Karpas-422 (cell line): Measurements from ENCODE around the gene ATP6V0A1. TPM values are rescaled to one million over a fixed set of nuclear protein-coding genes. Genes with fewer than 3 reads are reported as not detected.
"Not testable (repeated sequence)": the region's sequence is repeated elsewhere in the genome, so short reads cannot be mapped to it uniquely, and the experiment has no call there.

Experiments
- DNase-seq: peaks from one replicate; pipeline ENCODE4 v3.0.0-alpha.2; 2015
- H2AFZ ChIP-seq: fragments of 200-600 bp; sonication (generic); 2 replicates; pipeline ENCODE4 v1.6.1; 2014; ENCODE audit warnings: antibody characterized with exemption, low read length, mixed read lengths
- H3K27ac ChIP-seq: fragments of 200-600 bp; sonication (generic); 2 replicates; pipeline ENCODE4 v1.5.1; 2014; ENCODE audit warnings: mild to moderate bottlenecking, low read length, moderate library complexity
- H3K27me3 ChIP-seq: fragments of 200-600 bp; sonication (generic); 2 replicates; pipeline ENCODE4 v1.6.1; 2014; ENCODE audit warnings: low read length, mixed read lengths
- H3K36me3 ChIP-seq: fragments of 200-600 bp; sonication (generic); 2 replicates; pipeline ENCODE4 v1.6.1; 2014; ENCODE audit warnings: low read length, mixed read lengths; ENCODE audit not compliant: insufficient read depth
- H3K4me1 ChIP-seq: fragments of 200-600 bp; sonication (generic); 2 replicates; pipeline ENCODE4 v1.6.1; 2014; ENCODE audit warnings: mild to moderate bottlenecking, low read length, mixed read lengths
- H3K4me2 ChIP-seq: fragments of 200-600 bp; sonication (generic); 2 replicates; pipeline ENCODE4 v1.6.1; 2014; ENCODE audit warnings: low read length, low read depth, mild to moderate bottlenecking; ENCODE audit not compliant: poor library complexity, severe bottlenecking
- H3K4me3 ChIP-seq: fragments of 200-600 bp; sonication (generic); 2 replicates; pipeline ENCODE4 v1.5.1; 2014; ENCODE audit warnings: mild to moderate bottlenecking, antibody characterized with exemption, low read length, mixed read lengths
- H3K79me2 ChIP-seq: fragments of 200-600 bp; sonication (generic); 2 replicates; pipeline ENCODE4 v1.6.1; 2014; ENCODE audit warnings: mild to moderate bottlenecking, low read length, mixed read lengths
- H3K9ac ChIP-seq: fragments of 200-600 bp; sonication (generic); 2 replicates; pipeline ENCODE4 v1.6.0; 2014; ENCODE audit warnings: low read length
- H3K9me2 ChIP-seq: fragments of 200-600 bp; sonication (generic), shearing (Covaris generic); replicated peaks from 2 replicates; pipeline ENCODE4 v1.6.0; 2014; ENCODE audit warnings: mild to moderate bottlenecking, low read length, moderate library complexity; ENCODE audit not compliant: insufficient read depth
- H3K9me3 ChIP-seq: fragments of 300-700, 200-600 bp; sonication (generic); 2 replicates; pipeline ENCODE4 v1.6.1; 2014; ENCODE audit warnings: low read length, mixed read lengths
- H4K20me1 ChIP-seq: fragments of 200-600 bp; sonication (generic); 2 replicates; pipeline ENCODE4 v1.6.1; 2014; ENCODE audit warnings: mild to moderate bottlenecking, antibody characterized with exemption, low read length, low read depth; ENCODE audit not compliant: insufficient read depth
- total RNA-seq: library from RNA; depleted of rRNA; stranded (reverse); fragments of >200 nt; shearing (Covaris generic); gene quantifications from 2 replicates; pipeline ENCODE4 v1.2.3, GENCODE V29; 2014; ENCODE audit warnings: low replicate concordance

The ATP6V0A1 gene
- total RNA-seq, 1 experiment from 2014 or later: 59.9 TPM

GRCh38 chr17:42476411-42476810, 17.7 kb downstream of the ATP6V0A1 start:
- Histone ChIP-seq H3K27ac (no peak overlapping the region), H3K9me2 (no peaks in the 10 kb centered on the region), H3K9ac (no peak overlapping the region), H2AFZ (no peak overlapping the region), H3K9me3 (no peaks in the 10 kb centered on the region), H3K4me2 (no peak overlapping the region), H4K20me1 (no peaks in the 10 kb centered on the region), H3K4me3 (no peak overlapping the region), H3K4me1 (peaks cover 7% of the 10 kb centered on the region; the same call in 1 of the 2 replicates), H3K79me2 (no peaks in the 10 kb centered on the region), H3K36me3 (peaks cover 73% of the 10 kb centered on the region), H3K27me3 (no peaks in the 10 kb centered on the region)
- DNase-seq: no peak

- Histone ChIP-seq H3K4me1 (peaks cover 7% of the 10 kb centered on the region; the same call in 1 of the 2 replicates), H4K20me1 (no peaks in the 10 kb centered on the region), H3K27me3 (no peaks in the 10 kb centered on the region), H3K9me2 (no peaks in the 10 kb centered on the region), H3K36me3 (peaks cover 66% of the 10 kb centered on the region), H2AFZ (no peak overlapping the region), H3K27ac (no peak overlapping the region), H3K79me2 (no peaks in the 10 kb centered on the region), H3K9me3 (no peaks in the 10 kb centered on the region), H3K4me2 (no peak overlapping the region), H3K4me3 (no peak overlapping the region), H3K9ac (no peak overlapping the region)
- DNase-seq: no peak
Observed at GRCh38 chr17:42477173-42477572, 18.5 kb downstream of the ATP6V0A1 start.

DNA sequence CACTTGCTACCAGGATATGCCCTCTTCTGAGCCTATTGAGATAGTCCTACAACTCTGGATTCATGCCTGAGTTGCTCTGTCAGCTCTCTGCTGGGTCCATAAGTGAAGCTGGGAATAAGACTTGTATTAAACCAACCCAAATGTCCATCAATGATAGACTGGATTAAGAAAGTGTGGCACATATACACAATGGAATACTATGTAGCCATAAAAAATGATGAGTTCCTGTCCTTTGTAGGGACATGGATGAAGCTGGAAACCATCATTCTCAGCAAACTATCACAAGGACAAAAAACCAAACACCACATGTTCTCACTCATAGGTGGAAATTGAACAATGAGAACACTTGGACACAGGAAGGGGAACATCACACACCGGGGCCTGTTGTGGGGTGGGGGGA, 19.1 kb downstream of the ATP6V0A1 start:
- not testable (repeated sequence) for H3K9me2 ChIP-seq, H3K27ac ChIP-seq, H3K79me2 ChIP-seq, H3K9ac ChIP-seq, DNase-seq, H2AFZ ChIP-seq, H3K9me3 ChIP-seq, H4K20me1 ChIP-seq, H3K27me3 ChIP-seq, H3K4me2 ChIP-seq, H3K4me3 ChIP-seq, H3K4me1 ChIP-seq
- H3K36me3 ChIP-seq: peaks cover 64% of the 10 kb centered on the region

GRCh38 chr17:42484304-42484703, 25.6 kb downstream of the ATP6V0A1 start:
- Histone ChIP-seq H3K27me3 (no peaks in the 10 kb centered on the region), H2AFZ (no peak overlapping the region), H3K79me2 (no peaks in the 10 kb centered on the region), H3K9me2 (no peaks in the 10 kb centered on the region), H3K9ac (no peak overlapping the region), H3K9me3 (no peaks in the 10 kb centered on the region), H4K20me1 (no peaks in the 10 kb centered on the region), H3K4me1 (no peaks in the 10 kb centered on the region), H3K4me3 (no peak overlapping the region), H3K36me3 (peaks cover 27% of the 10 kb centered on the region), H3K27ac (no peak overlapping the region), H3K4me2 (no peak overlapping the region)
- DNase-seq: no peak

GRCh38 chr17:42485680-42486079, 27.0 kb downstream of the ATP6V0A1 start:
- Histone ChIP-seq H3K9me3 (no peaks in the 10 kb centered on the region), H4K20me1 (no peaks in the 10 kb centered on the region), H3K27ac (no peak overlapping the region), H3K79me2 (no peaks in the 10 kb centered on the region), H3K9me2 (no peaks in the 10 kb centered on the region), H3K27me3 (no peaks in the 10 kb centered on the region), H3K9ac (no peak overlapping the region), H3K36me3 (peaks cover 14% of the 10 kb centered on the region), H3K4me3 (no peak overlapping the region), H3K4me1 (no peaks in the 10 kb centered on the region), H3K4me2 (no peak overlapping the region), H2AFZ (no peak overlapping the region)
- no peak for DNase-seq

DNA sequence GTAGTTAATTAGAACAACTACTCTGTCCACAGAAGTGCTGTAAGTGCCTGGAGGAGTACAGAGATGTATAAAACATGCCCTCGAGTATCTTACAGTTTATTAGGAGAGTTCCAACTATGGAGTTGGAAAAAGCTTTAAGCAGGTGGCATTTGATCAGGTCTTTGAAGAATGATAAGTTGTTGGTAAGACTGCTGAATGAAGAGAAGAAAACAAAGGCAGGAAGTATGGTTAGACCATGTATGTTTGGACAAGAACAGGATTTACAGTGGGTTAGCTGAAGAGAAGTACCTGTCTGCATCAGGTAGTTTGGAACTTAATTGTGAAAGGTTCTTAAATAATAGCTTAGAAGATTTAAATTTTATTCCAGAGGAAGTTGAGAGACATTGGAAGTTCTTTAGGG, 29.4 kb downstream of the ATP6V0A1 start:
- no peaks in the 10 kb centered on the region for H3K9me2 ChIP-seq
- no peak overlapping the region for H3K4me3 ChIP-seq
- H3K9ac ChIP-seq: no peak overlapping the region
- H3K27ac ChIP-seq: no peak overlapping the region
- no peak overlapping the region for H3K4me2 ChIP-seq
- no peaks in the 10 kb centered on the region for H3K9me3 ChIP-seq
- peaks cover 14% of the 10 kb centered on the region; the same call in 1 of the 2 replicates for H3K36me3 ChIP-seq
- no peaks in the 10 kb centered on the region for H3K27me3 ChIP-seq
- no peak for DNase-seq
- H2AFZ ChIP-seq: no peak overlapping the region
- H3K4me1 ChIP-seq: no peaks in the 10 kb centered on the region
- H3K79me2 ChIP-seq: no peaks in the 10 kb centered on the region
- no peaks in the 10 kb centered on the region for H4K20me1 ChIP-seq

DNA sequence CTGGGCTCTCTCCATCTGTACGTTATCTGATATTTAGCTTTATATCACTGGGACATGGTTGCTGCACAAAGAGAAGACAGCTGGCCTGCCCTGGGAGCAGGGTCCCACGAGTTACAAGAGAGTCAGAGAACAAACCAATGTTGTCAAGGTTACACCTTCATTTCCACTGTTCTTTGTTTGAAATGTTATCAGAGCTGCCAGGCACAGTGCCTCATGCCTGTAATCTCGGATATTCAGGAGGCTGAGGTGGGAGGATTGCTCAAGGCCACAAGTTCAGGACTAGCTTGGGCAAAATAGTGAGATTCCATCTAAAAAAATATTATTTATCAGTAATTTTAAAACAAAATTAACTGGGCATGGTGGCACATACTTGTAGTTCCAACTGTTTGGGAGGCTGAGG, 34.6 kb downstream of the ATP6V0A1 start:
- Histone ChIP-seq H3K79me2 (no peaks in the 10 kb centered on the region), H3K9me3 (no peaks in the 10 kb centered on the region), H3K27ac (no peak overlapping the region), H3K27me3 (no peaks in the 10 kb centered on the region), H3K4me3 (no peak overlapping the region), H3K4me2 (no peak overlapping the region), H4K20me1 (no peaks in the 10 kb centered on the region), H3K4me1 (no peaks in the 10 kb centered on the region), H2AFZ (no peak overlapping the region), H3K9me2 (no peaks in the 10 kb centered on the region), H3K9ac (no peak overlapping the region), H3K36me3 (peaks cover 33% of the 10 kb centered on the region)
- no peak for DNase-seq

DNA sequence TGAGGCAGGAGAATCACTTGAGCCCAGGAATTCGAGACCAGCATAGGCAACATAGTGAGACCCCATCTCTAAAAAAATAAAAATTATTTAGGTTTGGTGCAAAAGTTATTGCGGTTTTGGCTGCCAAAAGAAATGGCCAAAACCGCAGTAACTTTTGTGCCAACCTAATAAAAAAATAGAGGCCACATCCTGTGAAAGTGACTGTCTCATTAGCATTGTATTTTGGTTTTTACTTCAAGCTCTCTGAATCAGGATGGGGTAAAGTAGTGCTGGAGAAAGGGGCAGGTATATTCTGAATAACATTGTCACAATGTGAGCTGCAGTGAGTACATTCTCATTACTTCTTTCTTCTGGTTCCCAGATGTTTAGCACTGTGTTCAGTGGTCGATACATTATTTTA, 36.0 kb downstream of the ATP6V0A1 start:
- Histone ChIP-seq H3K4me2 (no peak overlapping the region), H3K4me3 (no peak overlapping the region), H3K4me1 (no peaks in the 10 kb centered on the region), H3K9ac (no peak overlapping the region), H2AFZ (no peak overlapping the region), H3K9me3 (no peaks in the 10 kb centered on the region), H3K79me2 (no peaks in the 10 kb centered on the region), H3K36me3 (peaks cover 34% of the 10 kb centered on the region), H3K27me3 (no peaks in the 10 kb centered on the region), H3K9me2 (no peaks in the 10 kb centered on the region), H4K20me1 (no peaks in the 10 kb centered on the region), H3K27ac (no peak overlapping the region)
- DNase-seq: no peak

GRCh38 chr17:42498828-42499227, 40.1 kb downstream of the ATP6V0A1 start:
- no peaks in the 10 kb centered on the region for H3K9me2 ChIP-seq
- no peak overlapping the region for H2AFZ ChIP-seq
- H3K9ac ChIP-seq: no peak overlapping the region
- DNase-seq: no peak
- no peaks in the 10 kb centered on the region for H3K27me3 ChIP-seq
- peaks cover 35% of the 10 kb centered on the region for H3K36me3 ChIP-seq
- no peak overlapping the region for H3K27ac ChIP-seq
- no peaks in the 10 kb centered on the region for H3K4me1 ChIP-seq
- H3K4me2 ChIP-seq: no peak overlapping the region
- H3K4me3 ChIP-seq: no peak overlapping the region
- no peaks in the 10 kb centered on the region for H4K20me1 ChIP-seq
- no peaks in the 10 kb centered on the region for H3K79me2 ChIP-seq
- no peaks in the 10 kb centered on the region for H3K9me3 ChIP-seq
